HEK293 (cell line): ENCODE results near the gene TNFSF13.

Source experiments
- CTCF ChIA-PET: fragments of 350-600 bp; formaldehyde crosslinking; extraction: SDS; loops from one replicate; lab custom pipeline; 2021; ENCODE audit warnings: antibody characterized with exemption; lab: Yijun Ruan, JAX
- POLR2A ChIA-PET: fragments of 300-600 bp; formaldehyde crosslinking; extraction: SDS; loops from one replicate; lab custom pipeline; 2020; ENCODE audit warnings: antibody characterized with exemption, inconsistent platforms; lab: Yijun Ruan, JAX
- H3K27ac ChIP-seq: fragments of 200-500 bp; sonication (Bioruptor generic); 2 replicates; pipeline ENCODE4 v1.5.1; 2014; ENCODE audit warnings: low read depth, low read length, control low read depth, inconsistent platforms; ENCODE audit errors: extremely low read depth
- H3K36me3 ChIP-seq, 2 experiments: fragments of 200-500 bp in 1 of 2; sonication (Bioruptor generic) in 1 of 2; 1 replicate in 1 of 2; 2 replicates in 1 of 2; pipeline ENCODE4 v1.5.1; 2014 to 2017; ENCODE audit warnings: inconsistent platforms in 2 of 2, low read length in 2 of 2; ENCODE audit not compliant: control insufficient read depth in 2 of 2, insufficient read depth in 1 of 2
- H3K4me1 ChIP-seq: fragments of 200-500 bp; sonication (Bioruptor generic); 2 replicates; pipeline ENCODE4 v1.5.1; 2014; ENCODE audit warnings: mild to moderate bottlenecking, low read length, inconsistent platforms; ENCODE audit not compliant: control insufficient read depth, insufficient read depth
- H3K4me3 ChIP-seq: 2 replicates; pipeline ENCODE4 v1.5.1; 2011; ENCODE audit warnings: low read depth, mild to moderate bottlenecking, control low read depth, low read length, moderate library complexity
- H3K9me3 ChIP-seq: fragments of 200-500 bp; sonication (Bioruptor generic); 2 replicates; pipeline ENCODE4 v1.5.1; 2014; ENCODE audit warnings: low read depth, low read length, inconsistent platforms; ENCODE audit not compliant: control insufficient read depth, insufficient read depth
- ZNF10 ChIP-seq: fragments of 450-650 bp; formaldehyde crosslinking; IDR thresholded peaks from 2 replicates; pipeline ENCODE4 v1.5.1; 2017; ENCODE audit warnings: missing biosample characterization, missing genetic modification characterization
- ZNF24 ChIP-seq: fragments of 450-650 bp; formaldehyde crosslinking; IDR thresholded peaks from 2 replicates; pipeline ENCODE4 v1.5.1; 2016; ENCODE audit warnings: missing biosample characterization, missing genetic modification characterization
- ZNF426 ChIP-seq: fragments of 450-650 bp; formaldehyde crosslinking; IDR thresholded peaks from 2 replicates; pipeline ENCODE4 v1.5.1; 2017; ENCODE audit warnings: missing biosample characterization, missing genetic modification characterization, mild to moderate bottlenecking, inconsistent platforms, moderate library complexity
- ZNF544 ChIP-seq: fragments of 450-650 bp; formaldehyde crosslinking; IDR thresholded peaks from 2 replicates; pipeline ENCODE4 v1.5.0; 2017; ENCODE audit warnings: missing biosample characterization, missing genetic modification characterization
- ZNF549 ChIP-seq: fragments of 450-650 bp; IDR thresholded peaks from 2 replicates; pipeline ENCODE4 v1.5.1; 2018; ENCODE audit warnings: missing biosample characterization, missing genetic modification characterization, mild to moderate bottlenecking, inconsistent platforms, moderate library complexity
- ZNF610 ChIP-seq: fragments of 450-650 bp; formaldehyde crosslinking; IDR thresholded peaks from 2 replicates; pipeline ENCODE4 v1.5.1; 2016; ENCODE audit warnings: missing biosample characterization, missing genetic modification characterization, borderline replicate concordance
- ZNF692 ChIP-seq: fragments of 450-650 bp; formaldehyde crosslinking; IDR thresholded peaks from 2 replicates; pipeline ENCODE4 v1.5.1; 2016; ENCODE audit warnings: missing biosample characterization, missing genetic modification characterization
- ZNF747 ChIP-seq: fragments of 450-650 bp; formaldehyde crosslinking; IDR thresholded peaks from 2 replicates; pipeline ENCODE4 v1.5.1; 2016; ENCODE audit warnings: missing biosample characterization, missing genetic modification characterization

Gene TNFSF13

GRCh38 chr17:7610641-7611040 lies 52.1 kb downstream of the TNFSF13 start:
- no peaks in the 10 kb centered on the region for H3K9me3 ChIP-seq
- H3K4me3 ChIP-seq = no peak overlapping the region
- peak overlapping the region; percentile 26; the same call in 1 of the 2 replicates for H3K27ac ChIP-seq
- POLR2A ChIA-PET = no interaction called here
- TF ChIP-seq ZNF24 (no peak), ZNF549 (tag by site-specific recombination) (no peak), ZNF544 (tag by site-specific recombination) (no peak), ZNF692 (no peak), ZNF426 (tag by site-specific recombination) (no peak), ZNF747 (tag by site-specific recombination) (no peak), ZNF610 (tag by site-specific recombination) (no peak), ZNF10 (peak; percentile 85)
- TF ChIP-seq, all 188 proteins: peak for 1
- peaks cover 42 to 50% of the 10 kb centered on the region in 2 experiments for H3K36me3 ChIP-seq
- peaks cover 22% of the 10 kb centered on the region for H3K4me1 ChIP-seq
- CTCF ChIA-PET = interaction anchor here (0.8 to 1.9 kb wide), 5 partner anchors 21 to 76 kb away, joined by 3 to 5 read pairs (median 3); partner anchors contain the start of genes SOX15 and TP53
